Prostate gland (tissue), 2 donors: ENCODE measurements around the gene SLC44A3. TPM values are rescaled to one million over a fixed set of nuclear protein-coding genes. Genes with fewer than 3 reads are reported as not detected.

Source experiments
- DNase-seq: peaks from one replicate; pipeline ENCODE4 v3.0.0-alpha.2; 2019; ENCODE audit warnings: low spot score
- H3K27ac ChIP-seq, 2 donors: fragments of 200-600 bp; sonication (generic); 2 replicates each; pipeline ENCODE4 v1.5.1; 2017 to 2019
- H3K27me3 ChIP-seq: fragments of 200-600 bp; sonication (generic); replicated peaks from 2 replicates; pipeline ENCODE4 v1.5.1; 2019; ENCODE audit not compliant: insufficient read depth
- H3K36me3 ChIP-seq, 2 donors: fragments of 200-600 bp; sonication (generic); 1 replicate in 1 of 2; 2 replicates in 1 of 2; pipeline versions ENCODE4 v1.5.1 to v1.8.1; 2017 to 2019
- H3K4me1 ChIP-seq: fragments of 200-600 bp; sonication (generic); replicated peaks from 2 replicates; pipeline ENCODE4 v1.5.1; 2019
- H3K4me3 ChIP-seq, 2 donors: fragments of 200-600 bp; sonication (generic); 2 replicates each; pipeline ENCODE4 v1.5.1; 2017 to 2019
- H3K9me3 ChIP-seq: fragments of 200-600 bp; sonication (generic); 2 replicates; pipeline ENCODE4 v1.5.1; 2017
- CTCF ChIP-seq, 4 experiments: fragments of 200-600 bp in 2 of 4; fragments of 450-650 bp in 2 of 4; sonication (generic) in 2 of 4; IDR thresholded peaks; 1 replicate in 3 of 4; 2 replicates in 1 of 4; pipeline ENCODE4 v1.5.1; 2016 to 2019; ENCODE audit warnings: antibody characterized with exemption in 4 of 4, mild to moderate bottlenecking in 2 of 4, moderate library complexity in 2 of 4
- POLR2A ChIP-seq: fragments of 450-650 bp; IDR thresholded peaks from one replicate; pipeline ENCODE4 v1.6.1; 2016; ENCODE audit warnings: antibody characterized with exemption, mild to moderate bottlenecking
- POLR2AphosphoS5 ChIP-seq: sonication (generic); formaldehyde crosslinking; IDR thresholded peaks from one replicate; pipeline ENCODE4 v1.6.1; 2017; ENCODE audit warnings: antibody characterized with exemption
- WGBS: methylation state at CpG from one replicate; pipeline ENCODE4 v1.1.5; 2018; 5-methylcytosine and 5-hydroxymethylcytosine counted together
- intact Hi-C: fragments of 100-400 bp; cut with DNase I; formaldehyde crosslinking; loops from one replicate; pipeline ENCODE4 v1.14.2; 2022
- total RNA-seq, 2 donors: library from RNA; depleted of rRNA; stranded (reverse); fragments of >200 nt; gene quantifications; one replicate each; pipeline ENCODE4 v1.1.0, GENCODE V29; 2016

Gene SLC44A3
- total RNA-seq, 2 donors from 2014 or later = 15.4 to 16.2 TPM

DNA sequence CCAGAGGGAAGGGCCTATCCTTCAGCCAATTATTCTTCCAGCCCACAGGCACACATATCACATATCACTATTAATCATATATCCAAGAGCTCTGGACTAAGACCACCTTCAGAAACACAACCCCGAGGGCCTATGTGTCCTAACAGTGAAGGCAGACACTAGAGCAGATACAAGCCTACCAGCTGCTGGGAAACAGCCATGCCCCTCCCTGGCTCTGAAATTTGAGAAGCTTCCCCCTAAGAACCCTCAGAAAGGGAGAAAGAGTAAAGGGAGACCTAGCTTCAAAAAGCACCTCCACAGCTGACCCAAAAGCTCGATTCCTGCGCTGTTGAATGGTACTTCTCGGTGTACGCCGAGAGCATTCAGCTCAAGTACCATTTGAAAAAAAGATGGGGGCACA is 89.3 kb downstream of the SLC44A3 start:
- no peak for TF ChIP-seq POLR2AphosphoS5
- no peak for TF ChIP-seq POLR2A
- no peak for TF ChIP-seq CTCF (IDR thresholded peaks at IDR 0.05)
- WGBS = 84% methylated on average over 6 of the region's 6 CpGs

DNA sequence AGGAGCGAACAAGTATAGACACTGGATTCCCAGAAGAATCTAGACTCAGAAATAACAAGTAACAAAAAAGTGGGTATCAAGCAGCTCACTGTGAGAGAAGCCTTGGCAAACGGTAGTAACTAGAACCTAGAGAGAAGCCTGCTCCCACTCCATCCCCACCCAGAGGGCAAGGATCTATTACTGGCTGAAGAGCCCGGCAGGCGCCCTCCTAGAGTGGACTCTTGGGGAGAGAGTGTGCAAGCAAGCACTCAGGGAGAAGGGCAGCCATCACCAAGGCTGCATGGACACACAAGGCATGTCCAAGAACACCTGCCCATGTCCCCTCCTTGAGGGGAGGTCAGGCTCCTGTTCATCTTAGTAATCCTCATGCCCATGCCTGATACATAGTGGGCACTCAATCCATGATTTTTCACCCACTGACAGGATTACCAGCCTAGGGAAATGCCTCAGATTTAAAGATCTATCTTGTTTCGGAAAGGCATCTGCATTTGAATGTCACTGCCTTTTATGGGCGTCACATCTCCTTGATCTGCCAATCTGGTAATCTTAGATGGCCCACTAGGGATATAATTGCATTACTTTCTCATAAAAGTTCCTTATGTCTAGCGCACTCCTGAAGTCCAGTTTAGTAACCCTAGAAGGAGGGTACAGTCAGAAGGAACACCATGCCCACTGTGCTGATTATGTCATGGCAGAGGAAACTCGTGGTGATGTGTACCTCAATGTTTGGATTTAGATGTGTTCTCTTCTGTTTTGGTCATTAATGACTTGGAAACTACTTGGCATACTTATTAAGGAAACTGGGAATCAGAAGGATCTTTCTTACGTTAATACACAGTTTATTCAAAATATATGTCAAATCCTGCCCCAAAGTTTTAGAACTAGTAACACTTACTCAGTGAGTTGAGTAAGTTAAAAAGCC is 92.4 kb downstream of the SLC44A3 start:
- no peak for DNase-seq
- WGBS = 50% methylated on average over 9 of the region's 9 CpGs
- Histone ChIP-seq H3K27me3 (no peaks in the 10 kb centered on the region), H3K4me3 (no peak overlapping the region), H3K27ac (peak overlapping the region; percentile 26 to 32), H3K36me3 (no peaks in the 10 kb centered on the region), H3K4me1 (no peaks in the 10 kb centered on the region), H3K9me3 (no peaks in the 10 kb centered on the region)
- intact Hi-C loops = no loop called here
- TF ChIP-seq POLR2A (no peak), CTCF (IDR thresholded peaks at IDR 0.05) (no peak), POLR2AphosphoS5 (no peak)

More for the DNA sequence above, 89.3 kb downstream of the SLC44A3 start:
- H3K27ac ChIP-seq = no peak overlapping the region
- H3K4me3 ChIP-seq = no peak overlapping the region
- H3K36me3 ChIP-seq = no peaks in the 10 kb centered on the region
- no peaks in the 10 kb centered on the region for H3K27me3 ChIP-seq
- intact Hi-C loops = no loop called here
- no peaks in the 10 kb centered on the region for H3K4me1 ChIP-seq
- H3K9me3 ChIP-seq = no peaks in the 10 kb centered on the region
- no peak for DNase-seq

GRCh38 chr1:94917251-94917650 is 97.1 kb downstream of the SLC44A3 start:
- intact Hi-C loops = no loop called here
- Histone ChIP-seq H3K4me1 (no peaks in the 10 kb centered on the region), H3K36me3 (no peaks in the 10 kb centered on the region), H3K27me3 (no peaks in the 10 kb centered on the region), H3K27ac (no peak overlapping the region), H3K4me3 (no peak overlapping the region), H3K9me3 (no peaks in the 10 kb centered on the region)
- no peak for TF ChIP-seq POLR2AphosphoS5
- TF ChIP-seq CTCF (IDR thresholded peaks at IDR 0.05) = no peak
- no peak for TF ChIP-seq POLR2A
- 86% methylated on average over 6 of the region's 6 CpGs for WGBS
- no peak for DNase-seq

DNA sequence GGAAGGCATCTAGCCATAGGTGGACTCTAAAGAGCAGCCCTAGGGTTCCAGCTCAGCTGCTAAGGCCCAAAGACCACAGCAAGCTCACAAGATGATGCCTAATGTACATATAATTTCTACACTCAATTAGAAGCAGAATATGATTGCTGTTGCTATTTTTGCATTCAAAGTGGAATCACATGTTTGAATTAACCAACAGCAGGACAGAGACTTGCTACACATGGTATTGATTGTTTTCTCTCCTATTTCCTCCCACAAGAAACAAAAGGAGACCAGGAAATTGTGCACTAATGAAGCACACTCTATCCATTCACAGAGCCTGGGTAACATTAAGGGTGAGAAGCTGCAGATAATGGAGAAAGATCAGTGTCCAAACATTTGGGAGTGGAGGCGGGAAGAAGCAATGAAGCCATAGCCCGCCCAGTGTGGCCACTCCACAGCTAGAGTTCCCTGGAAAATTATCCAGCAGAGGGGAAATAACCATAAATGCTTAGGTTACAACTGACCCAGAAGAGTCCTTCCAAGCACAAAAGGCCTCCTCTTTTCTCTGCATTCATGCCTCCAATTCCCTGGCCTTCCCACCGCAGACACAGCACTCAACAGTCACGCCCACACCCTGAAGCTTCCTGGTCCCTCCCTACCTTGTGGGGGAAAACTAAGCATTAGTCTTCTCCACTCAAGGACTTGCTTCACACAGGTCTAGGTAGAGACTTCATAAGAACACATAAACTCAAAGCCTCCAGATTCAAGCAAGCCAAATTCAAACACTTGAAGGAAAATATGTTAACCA is 99.3 kb downstream of the SLC44A3 start:
- intact Hi-C loops = no loop called here
- no peak for DNase-seq
- TF ChIP-seq CTCF (IDR thresholded peaks at IDR 0.05) = no peak
- no peak for TF ChIP-seq POLR2AphosphoS5
- TF ChIP-seq POLR2A = no peak
- Histone ChIP-seq H3K27me3 (no peaks in the 10 kb centered on the region), H3K27ac (no peak overlapping the region), H3K4me3 (no peak overlapping the region), H3K36me3 (no peaks in the 10 kb centered on the region), H3K4me1 (peaks cover 11% of the 10 kb centered on the region), H3K9me3 (no peaks in the 10 kb centered on the region)
- 76% methylated on average over 4 of the region's 4 CpGs for WGBS
